Liver (tissue), 3 donors: Measurements from ENCODE around the gene NSMF.

Experiments
- ATF3 ChIP-seq: IDR thresholded peaks from 2 replicates; pipeline ENCODE4 v1.6.1; 2016; ENCODE audit warnings: antibody characterized with exemption
- CTCF ChIP-seq: fragments of 150-350 bp; IDR thresholded peaks from 2 replicates; pipeline ENCODE4 v1.5.1; 2017; ENCODE audit warnings: improper control_type of control experiment, low read depth, low read length; ENCODE audit not compliant: missing input control
- EGR1 ChIP-seq, 2 donors: IDR thresholded peaks; 2 replicates each; pipeline ENCODE4 v1.6.1; 2016 to 2018; ENCODE audit warnings: antibody characterized with exemption in 2 of 2, low read depth in 2 of 2
- GABPA ChIP-seq, 2 donors: IDR thresholded peaks in 1 of 2; conservative IDR thresholded peaks in 1 of 2; 2 replicates each; pipeline ENCODE4 v1.6.1; 2016; ENCODE audit warnings: antibody characterized with exemption in 2 of 2, mild to moderate bottlenecking in 1 of 2, moderate library complexity in 1 of 2
- JUND ChIP-seq, 2 donors: IDR thresholded peaks; 2 replicates each; pipeline ENCODE4 v1.6.1; 2016; ENCODE audit warnings: antibody characterized with exemption in 2 of 2
- MAX ChIP-seq: IDR thresholded peaks from 2 replicates; pipeline ENCODE4 v1.6.1; 2016; ENCODE audit warnings: antibody characterized with exemption
- NR2F2 ChIP-seq: IDR thresholded peaks from 2 replicates; pipeline ENCODE4 v1.6.1; 2016; ENCODE audit warnings: antibody characterized with exemption
- RAD21 ChIP-seq, 2 donors: IDR thresholded peaks; 2 replicates each; pipeline ENCODE4 v1.6.1; 2016; ENCODE audit warnings: antibody characterized with exemption in 2 of 2, mild to moderate bottlenecking in 2 of 2
- REST ChIP-seq: IDR thresholded peaks from 2 replicates; pipeline ENCODE4 v1.6.1; 2016; ENCODE audit warnings: antibody characterized with exemption, mild to moderate bottlenecking
- RXRA ChIP-seq, 2 donors: IDR thresholded peaks; 2 replicates each; pipeline ENCODE4 v1.6.1; 2017 to 2018; ENCODE audit warnings: antibody characterized with exemption in 2 of 2, mild to moderate bottlenecking in 1 of 2
- SP1 ChIP-seq: IDR thresholded peaks from 2 replicates; pipeline ENCODE4 v1.6.1; 2018; ENCODE audit warnings: antibody characterized with exemption, mild to moderate bottlenecking
- TAF1 ChIP-seq: conservative IDR thresholded peaks from 2 replicates; pipeline ENCODE4 v1.6.1; 2016; ENCODE audit warnings: antibody characterized with exemption, mild to moderate bottlenecking
- YY1 ChIP-seq: IDR thresholded peaks from 2 replicates; pipeline ENCODE4 v1.6.1; 2016; ENCODE audit warnings: antibody characterized with exemption, mild to moderate bottlenecking
- donor health status: healthy.
- donor health status: healthy.

- TF ChIP-seq YY1 (no peak), CTCF (no peak), ATF3 (no peak), GABPA (IDR thresholded peaks at IDR 0.05 in 1 of 2, conservative IDR thresholded peaks at IDR 0.05 in 1 of 2) (no peak), SP1 (no peak), TAF1 (no peak), EGR1 (IDR thresholded peaks at IDR 0.05; ENCODE audit: low read depth in 2 of 2) (no peak), REST (no peak), JUND (IDR thresholded peaks at IDR 0.05) (no peak), MAX (no peak), RXRA (IDR thresholded peaks at IDR 0.05) (no peak), RAD21 (IDR thresholded peaks at IDR 0.05) (no peak), NR2F2 (no peak)
Measured at GRCh38 chr9:137460363-137461315, 1.5 kb upstream of the NSMF start.
